Thoracic aorta (tissue), 2 donors: ENCODE measurements around the gene GPRIN2. TPM values are rescaled to one million over a fixed set of nuclear protein-coding genes. Genes with fewer than 3 reads are reported as not detected.

ENCODE experiments used
- ATAC-seq: fragments of 150-250 bp; one replicate; pipeline ENCODE4 v1.8.0; 2017; ENCODE audit warnings: low read depth; ENCODE audit not compliant: insufficient number of reproducible peaks, low FRiP score
- DNase-seq: peaks from one replicate; pipeline ENCODE4 v3.0.0-alpha.2; 2020; ENCODE audit warnings: low spot score
- H3K27ac ChIP-seq, 2 donors: fragments of 200-600 bp; sonication (generic); 1 replicate in 1 of 2; 2 replicates in 1 of 2; pipeline ENCODE4 v1.5.1; 2016; ENCODE audit warnings: mild to moderate bottlenecking in 2 of 2, moderate library complexity in 2 of 2
- H3K27me3 ChIP-seq: fragments of 200-600 bp; sonication (generic); replicated peaks from 2 replicates; pipeline ENCODE4 v1.6.0; 2016; ENCODE audit warnings: mild to moderate bottlenecking; ENCODE audit not compliant: insufficient read depth
- H3K36me3 ChIP-seq: fragments of 200-600 bp; sonication (generic); one replicate; pipeline ENCODE4 v1.5.1; 2016
- H3K4me1 ChIP-seq, 2 donors: fragments of 200-600 bp; sonication (generic); 1 replicate in 1 of 2; 2 replicates in 1 of 2; pipeline versions ENCODE4 v1.5.1 to v1.6.0; 2016; ENCODE audit warnings: low read depth in 2 of 2, mild to moderate bottlenecking in 1 of 2; ENCODE audit not compliant: control insufficient read depth in 1 of 2
- H3K4me3 ChIP-seq: fragments of 200-600 bp; sonication (generic); 2 replicates; pipeline ENCODE4 v1.5.1; 2016; ENCODE audit warnings: mild to moderate bottlenecking
- H3K9me3 ChIP-seq: fragments of 200-600 bp; sonication (generic); 2 replicates; pipeline ENCODE4 v1.5.1; 2016
- total RNA-seq, 2 donors: library from RNA; depleted of rRNA; stranded (reverse); fragments of >200 nt; gene quantifications; one replicate each; pipeline versions ENCODE4 v1.1.0 to v1.2.3, GENCODE V29; 2016
- TF ChIP-seq, protein P1 (sequence below): fragments of 200-600 bp; sonication (generic); IDR thresholded peaks from one replicate; pipeline ENCODE4 v1.5.1; 2019; ENCODE audit warnings: antibody characterized with exemption

GPRIN2 gene
- total RNA-seq, 2 donors from 2014 or later, result 0.27 to 4.8 TPM

DNA sequence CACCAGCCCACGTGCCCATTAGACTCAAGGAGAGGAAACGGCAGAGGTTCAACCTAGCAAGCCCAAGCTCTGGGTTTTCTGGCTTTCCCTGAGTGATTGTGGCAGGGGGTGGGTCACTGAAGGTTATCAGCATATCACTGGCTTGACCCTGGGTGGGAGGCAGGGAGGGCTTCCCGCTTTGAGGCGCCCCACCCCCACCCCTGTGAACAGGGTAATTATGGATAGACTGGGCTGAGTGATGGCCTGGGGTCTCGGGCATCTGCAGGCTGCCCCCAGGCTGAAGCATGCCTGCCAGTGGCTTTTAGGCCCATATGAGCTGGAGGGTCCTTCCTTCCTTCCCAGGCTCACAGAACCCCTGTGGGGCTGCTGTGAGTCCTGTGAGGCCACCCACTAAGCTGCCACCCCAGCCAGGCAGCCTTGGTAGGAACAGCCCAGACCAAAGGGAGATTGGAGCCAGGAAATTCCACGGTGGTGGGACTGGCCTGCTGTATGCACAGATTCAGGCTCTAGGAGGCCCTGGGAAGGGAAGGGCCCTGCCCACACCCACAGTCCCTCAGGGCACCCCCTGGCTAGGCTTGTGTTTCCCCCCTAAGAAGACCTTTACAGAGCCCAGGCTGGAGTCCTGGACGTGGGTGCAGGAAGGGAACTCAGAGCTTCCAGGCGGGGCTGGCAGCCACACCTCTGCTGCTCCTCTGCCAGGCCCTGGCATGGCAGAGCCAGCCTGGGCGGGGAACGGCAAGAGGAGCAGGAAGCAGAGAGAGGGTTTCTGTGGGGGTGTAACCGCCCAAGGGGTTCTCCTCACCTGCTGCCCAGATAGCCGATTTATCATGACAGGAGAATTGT lies 33.1 kb downstream of the GPRIN2 start:
- H3K27ac ChIP-seq, result peak overlapping the region; percentile 2 to 9
- no peaks in the 10 kb centered on the region for H3K27me3 ChIP-seq
- peaks cover 13 to 20% of the 10 kb centered on the region in 2 donors for H3K4me1 ChIP-seq
- H3K36me3 ChIP-seq, result no peaks in the 10 kb centered on the region
- ATAC-seq (peak; percentile 22), DNase-seq (peak; percentile 1)
- TF ChIP-seq, protein P1, sequence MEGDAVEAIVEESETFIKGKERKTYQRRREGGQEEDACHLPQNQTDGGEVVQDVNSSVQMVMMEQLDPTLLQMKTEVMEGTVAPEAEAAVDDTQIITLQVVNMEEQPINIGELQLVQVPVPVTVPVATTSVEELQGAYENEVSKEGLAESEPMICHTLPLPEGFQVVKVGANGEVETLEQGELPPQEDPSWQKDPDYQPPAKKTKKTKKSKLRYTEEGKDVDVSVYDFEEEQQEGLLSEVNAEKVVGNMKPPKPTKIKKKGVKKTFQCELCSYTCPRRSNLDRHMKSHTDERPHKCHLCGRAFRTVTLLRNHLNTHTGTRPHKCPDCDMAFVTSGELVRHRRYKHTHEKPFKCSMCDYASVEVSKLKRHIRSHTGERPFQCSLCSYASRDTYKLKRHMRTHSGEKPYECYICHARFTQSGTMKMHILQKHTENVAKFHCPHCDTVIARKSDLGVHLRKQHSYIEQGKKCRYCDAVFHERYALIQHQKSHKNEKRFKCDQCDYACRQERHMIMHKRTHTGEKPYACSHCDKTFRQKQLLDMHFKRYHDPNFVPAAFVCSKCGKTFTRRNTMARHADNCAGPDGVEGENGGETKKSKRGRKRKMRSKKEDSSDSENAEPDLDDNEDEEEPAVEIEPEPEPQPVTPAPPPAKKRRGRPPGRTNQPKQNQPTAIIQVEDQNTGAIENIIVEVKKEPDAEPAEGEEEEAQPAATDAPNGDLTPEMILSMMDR, result no peak
- H3K9me3 ChIP-seq, result no peaks in the 10 kb centered on the region
- H3K4me3 ChIP-seq, result peak overlapping the region; percentile 2

DNA sequence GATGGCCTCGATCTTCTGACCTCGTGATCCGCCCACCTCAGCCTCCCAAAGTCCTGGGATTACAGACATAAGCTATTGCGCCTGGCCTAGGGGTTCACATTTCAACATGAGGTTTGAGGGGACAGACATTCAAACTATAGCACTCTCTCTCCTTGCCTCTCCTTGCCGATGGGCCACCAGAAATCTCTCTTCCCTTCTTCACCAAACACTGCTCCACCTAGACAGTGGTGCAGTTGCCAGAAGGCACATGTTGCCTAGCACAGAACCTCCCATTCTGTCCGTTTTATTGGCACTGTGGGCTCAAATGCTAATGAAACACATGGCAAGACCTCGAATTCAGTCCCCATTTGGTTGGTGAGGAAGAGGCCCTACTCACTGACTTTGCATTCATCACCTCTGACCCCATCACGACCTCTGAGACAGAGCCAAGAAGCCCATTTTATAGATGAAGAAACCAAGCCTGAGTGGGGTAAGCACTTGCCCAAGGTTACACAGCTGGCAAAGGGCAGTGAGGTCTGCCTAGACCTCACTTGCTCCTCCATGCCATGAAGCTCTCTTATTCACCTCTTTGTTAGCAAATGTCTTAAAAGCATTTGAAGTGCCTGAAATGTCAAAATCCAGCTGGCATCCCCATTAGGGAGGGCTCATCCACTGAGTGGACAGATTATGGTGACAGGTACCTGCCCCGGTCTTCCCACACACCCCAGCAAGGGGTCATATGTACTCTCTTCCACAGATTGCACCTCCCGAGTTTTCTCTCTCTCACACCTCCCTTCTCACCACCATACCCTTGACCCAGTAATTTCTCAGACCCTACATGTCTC lies 34.0 kb downstream of the GPRIN2 start:
- no peaks in the 10 kb centered on the region for H3K27me3 ChIP-seq
- no peak overlapping the region for H3K4me3 ChIP-seq
- TF ChIP-seq, protein P1, result no peak
- ATAC-seq (no peak), DNase-seq (peak; percentile 1)
- H3K9me3 ChIP-seq, result no peaks in the 10 kb centered on the region
- no peak overlapping the region for H3K27ac ChIP-seq
- no peaks in the 10 kb centered on the region for H3K36me3 ChIP-seq
- H3K4me1 ChIP-seq, result peaks cover 13 to 20% of the 10 kb centered on the region in 2 donors

DNA sequence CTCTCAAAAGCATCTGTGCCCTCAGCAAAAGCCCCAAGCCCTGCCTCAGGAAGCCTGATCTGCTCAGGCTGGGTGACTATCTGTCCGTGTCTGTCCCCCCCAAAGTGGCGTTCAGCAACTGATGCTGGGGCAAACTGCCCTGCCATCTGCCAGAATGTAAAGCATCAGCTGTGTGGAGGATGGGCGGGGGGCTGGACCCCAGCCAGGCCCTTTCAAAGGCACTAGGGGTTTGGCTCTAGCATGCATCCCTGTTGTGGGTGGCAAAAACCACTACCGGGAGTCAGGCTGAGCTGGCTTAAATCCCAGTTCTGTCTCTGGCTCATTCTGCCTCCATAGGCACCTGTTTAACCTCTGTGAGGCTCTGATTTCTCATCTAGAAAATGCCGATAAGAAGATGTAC lies 35.5 kb downstream of the GPRIN2 start:
- no peak overlapping the region for H3K27ac ChIP-seq
- H3K4me1 ChIP-seq, result peaks cover 13 to 20% of the 10 kb centered on the region in 2 donors
- H3K27me3 ChIP-seq, result no peaks in the 10 kb centered on the region
- DNase-seq (no peak), ATAC-seq (no peak)
- H3K9me3 ChIP-seq, result no peaks in the 10 kb centered on the region
- TF ChIP-seq, protein P1, result no peak
- no peak overlapping the region for H3K4me3 ChIP-seq
- H3K36me3 ChIP-seq, result no peaks in the 10 kb centered on the region

DNA sequence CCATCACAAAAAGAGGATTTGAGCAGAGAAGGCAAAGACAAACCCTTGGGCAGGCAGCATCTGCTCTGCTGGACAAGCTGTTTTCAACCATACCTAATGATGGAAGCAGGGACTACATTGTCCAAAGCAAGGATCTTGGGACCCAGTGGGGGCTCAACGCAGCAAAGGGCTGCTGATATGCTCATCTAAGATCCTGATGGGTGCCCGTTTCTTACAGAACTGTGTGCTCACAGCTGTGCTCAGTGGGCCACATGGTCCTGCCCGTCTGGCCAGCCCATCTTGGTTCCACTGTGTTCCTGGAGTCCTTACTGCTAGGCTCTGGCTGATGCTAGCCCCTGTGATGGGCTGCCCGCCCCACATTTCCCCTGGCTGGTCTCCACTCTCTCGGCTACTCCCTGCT lies 36.1 kb downstream of the GPRIN2 start:
- ATAC-seq, result no peak
- H3K36me3 ChIP-seq, result no peaks in the 10 kb centered on the region
- H3K4me3 ChIP-seq, result no peak overlapping the region
- no peaks in the 10 kb centered on the region for H3K9me3 ChIP-seq
- H3K4me1 ChIP-seq, result peaks cover 13 to 20% of the 10 kb centered on the region in 2 donors
- TF ChIP-seq, protein P1, result no peak
- no peaks in the 10 kb centered on the region for H3K27me3 ChIP-seq
- H3K27ac ChIP-seq, result no peak overlapping the region
- DNase-seq, result peak; percentile 0
